HepG2 (cell line): ENCODE measurements around the gene FAM111A. TPM values are rescaled to one million over a fixed set of nuclear protein-coding genes. Genes with fewer than 3 reads are reported as not detected.

Experiments
- AFF4 ChIP-seq: sonication (generic); formaldehyde crosslinking; IDR thresholded peaks from 2 replicates; pipeline ENCODE4 v1.4.0; 2020; ENCODE audit warnings: missing genetic modification reagents
- BCL6 ChIP-seq: IDR thresholded peaks from 2 replicates; pipeline ENCODE4 v1.6.1; 2016; ENCODE audit warnings: missing genetic modification reagents, missing compliant biosample characterization
- CENPBD1 ChIP-seq: sonication (generic); formaldehyde crosslinking; IDR thresholded peaks from 2 replicates; pipeline ENCODE4 v1.8.0; 2022; ENCODE audit warnings: missing genetic modification reagents, low read depth, mild to moderate bottlenecking, borderline replicate concordance
- MIER3 ChIP-seq: IDR thresholded peaks from 2 replicates; pipeline ENCODE4 v1.6.1; 2016; ENCODE audit warnings: missing compliant biosample characterization, borderline replicate concordance
- MXI1 ChIP-seq: IDR thresholded peaks from 3 replicates; pipeline ENCODE4 v1.6.1; 2012; ENCODE audit warnings: low read depth, low read length, inconsistent platforms, borderline replicate concordance
- MYPOP ChIP-seq: sonication (generic); formaldehyde crosslinking; IDR thresholded peaks from 2 replicates; pipeline ENCODE4 v1.8.1; 2023; ENCODE audit warnings: mild to moderate bottlenecking, moderate library complexity, missing genetic modification reagents
- RBM39 ChIP-seq: fragments of 200-400 bp; formaldehyde crosslinking; IDR thresholded peaks from one replicate; pipeline ENCODE4 v1.6.1; 2018; ENCODE audit warnings: antibody characterized with exemption, mild to moderate bottlenecking, low read depth, low read length; ENCODE audit not compliant: poor library complexity, severe bottlenecking
- SIN3A ChIP-seq: IDR thresholded peaks from 2 replicates; pipeline ENCODE4 v1.6.1; 2011; ENCODE audit warnings: low read depth, mild to moderate bottlenecking, control low read depth, low read length, borderline replicate concordance
- SMAD3 ChIP-seq: sonication (generic); formaldehyde crosslinking; IDR thresholded peaks from 2 replicates; pipeline ENCODE4 v1.4.0; 2020; ENCODE audit warnings: missing genetic modification reagents
- STAG1 ChIP-seq: sonication (generic); formaldehyde crosslinking; IDR thresholded peaks from 2 replicates; pipeline ENCODE4 v1.4.0; 2020; ENCODE audit warnings: missing genetic modification reagents
- ZBTB25 ChIP-seq: IDR thresholded peaks from 2 replicates; pipeline ENCODE4 v1.6.1; 2018; ENCODE audit warnings: missing genetic modification reagents
- ZKSCAN8 ChIP-seq: IDR thresholded peaks from 2 replicates; pipeline ENCODE4 v1.6.1; 2016; ENCODE audit warnings: borderline replicate concordance, missing genetic modification reagents, missing compliant biosample characterization
- ZNF235 ChIP-seq: sonication (generic); formaldehyde crosslinking; IDR thresholded peaks from 2 replicates; pipeline ENCODE4 v1.8.1; 2023; ENCODE audit warnings: mild to moderate bottlenecking, missing genetic modification reagents, borderline replicate concordance
- ZNF34 ChIP-seq: sonication (generic); formaldehyde crosslinking; IDR thresholded peaks from 2 replicates; pipeline ENCODE4 v1.4.0; 2020; ENCODE audit warnings: mild to moderate bottlenecking, missing genetic modification reagents, borderline replicate concordance
- ZNF530 ChIP-seq: sonication (generic); formaldehyde crosslinking; IDR thresholded peaks from 2 replicates; pipeline ENCODE4 v1.5.0; 2020; ENCODE audit warnings: low read depth, mild to moderate bottlenecking, missing genetic modification reagents
- ZNF556 ChIP-seq: sonication (generic); formaldehyde crosslinking; IDR thresholded peaks from 2 replicates; pipeline ENCODE4 v1.4.0; 2020; ENCODE audit warnings: mild to moderate bottlenecking, missing genetic modification reagents, borderline replicate concordance
- ZNF576 ChIP-seq: sonication (generic); formaldehyde crosslinking; IDR thresholded peaks from 2 replicates; pipeline ENCODE4 v1.4.0; 2020; ENCODE audit warnings: mild to moderate bottlenecking, missing genetic modification reagents
- ZNF709 ChIP-seq: sonication (generic); formaldehyde crosslinking; IDR thresholded peaks from 2 replicates; pipeline ENCODE4 v1.5.0; 2020; ENCODE audit warnings: mild to moderate bottlenecking, missing genetic modification reagents
- ZNF710 ChIP-seq: sonication (generic); formaldehyde crosslinking; IDR thresholded peaks from 2 replicates; pipeline ENCODE4 v1.5.0; 2020; ENCODE audit warnings: mild to moderate bottlenecking, missing genetic modification reagents, borderline replicate concordance
- polyA plus RNA-seq, 8 experiments: library from polyadenylated mRNA; depleted of rRNA in 3 of 8; stranded (reverse) in 7 of 8; unstranded in 1 of 8; fragments of >200 nt; fragmentation: Illumina TruSeq in 4 of 8; extraction: Trizol in 4 of 8; gene quantifications; 2 replicates each; pipeline versions ENCODE4 v1.2.1 to v1.2.3, GENCODE V29; 2011 to 2016; ENCODE audit warnings: low read depth in 4 of 8, missing spikeins in 1 of 8, mixed read lengths in 1 of 8; ENCODE audit not compliant: insufficient read depth in 1 of 8
- total RNA-seq, 5 experiments: library from RNA; depleted of rRNA; stranded (reverse); fragments of >200 nt; fragmentation: Illumina TruSeq; extraction: Trizol; gene quantifications; 2 replicates each; pipeline ENCODE4 v1.2.3, GENCODE V29; 2016; ENCODE audit warnings: low read depth in 1 of 5

FAM111A gene
- total and polyA plus RNA-seq, 2 of the 13 experiments (the other 11 are each of a cell fraction or from before 2014, with no cell fraction given) = 3.2 to 13.5 TPM

- TF ChIP-seq AFF4 (CRISPR knock-in tag) (no peak), MYPOP (CRISPR knock-in tag) (no peak), BCL6 (CRISPR knock-in tag) (no peak), ZNF710 (CRISPR knock-in tag) (no peak), ZNF709 (no peak), SIN3A (no peak), SMAD3 (CRISPR knock-in tag) (no peak), ZNF235 (CRISPR knock-in tag) (no peak), ZBTB25 (CRISPR knock-in tag) (no peak), MIER3 (CRISPR knock-in tag) (no peak), MXI1 (0 out of 3 replicates have a peak, but pooled peaks have one; percentile 4), ZKSCAN8 (no peak), ZNF530 (no peak), RBM39 (peak; percentile 72), CENPBD1 (CRISPR knock-in tag) (no peak), ZNF34 (no peak), ZNF576 (no peak), STAG1 (CRISPR knock-in tag) (no peak), ZNF556 (CRISPR knock-in tag) (no peak)
These were observed 36.0 kb upstream of the FAM111A start, which contains the start of gene FAM111B (continued) for GRCh38 chr11:59106363-59107336.
